ENCODE results near the gene CXXC5. TPM values are rescaled to one million over a fixed set of nuclear protein-coding genes. Genes with fewer than 3 reads are reported as not detected.

CXXC5 gene
- total and polyA plus RNA-seq, 9 of the 15 experiments (the other 6 are each of a cell fraction or from before 2014, with no cell fraction given) = 1.9 to 123 (median 45.8) TPM

GRCh38 chr5:139648205-139649081, at the start of gene CXXC5 (continued):
- no peak for TF ChIP-seq ID3 (CRISPR knock-in tag; IDR thresholded peaks at IDR 0.05)
- TF ChIP-seq ID3 (tag; IDR thresholded peaks at IDR 0.05) = 0 out of 2 replicates have a peak, but pooled peaks have one; percentile 39
- no peak for TF ChIP-seq STAT5B (CRISPR knock-in tag; IDR thresholded peaks at IDR 0.05)
- TF ChIP-seq PML (IDR thresholded peaks at IDR 0.05; ENCODE audit: low read length) = peak; percentile 8; the same call in 1 of the 2 replicates
- TF ChIP-seq ZNF263 (CRISPR knock-in tag; IDR thresholded peaks at IDR 0.05; ENCODE audit: borderline replicate concordance) = peak; percentile 97
- TF ChIP-seq E2F6 (IDR thresholded peaks at IDR 0.05; ENCODE audit: borderline replicate concordance in 1 of 2, extremely low read depth in 1 of 2, insufficient read depth in 1 of 2, insufficient read length in 1 of 2, low read depth in 1 of 2, low read length in 1 of 2, poor library complexity in 1 of 2, severe bottlenecking in 1 of 2) = peak in 1 of 2 experiments; percentile 64
- 0 out of 2 replicates have a peak, but pooled peaks have one; percentile 28 for TF ChIP-seq NCOR1 (IDR thresholded peaks at IDR 0.05)
- peak in 1 of 3 experiments; percentile 46; a peak in 1 of 6 replicates for TF ChIP-seq ZBTB11 (CRISPR knock-in tag; IDR thresholded peaks at IDR 0.05)
- TF ChIP-seq CBX5 (IDR thresholded peaks at IDR 0.05; ENCODE audit: borderline replicate concordance, low read depth) = 0 out of 2 replicates have a peak, but pooled peaks have one; percentile 29
- peak; percentile 61 for TF ChIP-seq CHD1 (IDR thresholded peaks at IDR 0.05; ENCODE audit: low read length)
- TF ChIP-seq TAL1 (IDR thresholded peaks at IDR 0.05) = no peak
- TF ChIP-seq ZNF592 (IDR thresholded peaks at IDR 0.05) = peak; percentile 62
- TF ChIP-seq ILF3 (IDR thresholded peaks at IDR 0.05; ENCODE audit: borderline replicate concordance) = 0 out of 2 replicates have a peak, but pooled peaks have one; percentile 50
- TF ChIP-seq ESRRA (IDR thresholded peaks at IDR 0.05; ENCODE audit: borderline replicate concordance, low read depth) = 0 out of 2 replicates have a peak, but pooled peaks have one; percentile 9
- no peak for TF ChIP-seq SRSF7 (optimal IDR thresholded peaks at IDR 0.05; ENCODE audit: low read depth, low read length)
- peak; percentile 5 for TF ChIP-seq RBM25 (IDR thresholded peaks at IDR 0.05; ENCODE audit: low read depth, low read length, severe bottlenecking)

Data from K562 (cell line).